NCI-H1048 (cell line): Measurements from ENCODE around the gene JMJD1C.
"Not testable (repeated sequence)": the region's sequence is repeated elsewhere in the genome, so short reads cannot be mapped to it uniquely, and the experiment has no call there.

Experiments
- DNase-seq: peaks from one replicate; lab custom pipeline; 2025; lab: John Stamatoyannopoulos, UW

Gene JMJD1C

DNA sequence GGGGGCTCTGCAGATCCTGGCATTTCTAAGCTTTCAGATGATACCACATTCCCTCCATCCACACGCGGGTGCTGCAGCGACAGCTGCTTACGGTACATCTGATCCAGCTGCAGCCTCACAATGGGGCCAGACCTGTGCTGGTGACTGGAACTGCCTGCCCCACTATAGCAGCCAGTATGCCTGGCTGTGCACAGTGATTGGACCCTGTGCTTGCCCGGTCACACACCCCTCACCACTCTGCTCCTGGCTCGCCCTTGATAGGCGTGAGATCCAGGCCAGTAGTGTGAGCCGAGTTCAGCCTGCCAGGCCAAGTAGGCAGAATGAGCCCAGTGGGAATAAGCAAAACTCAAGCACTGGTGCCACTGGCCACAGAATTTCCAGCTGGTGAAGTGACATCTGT lies 167.8 kb downstream of the JMJD1C start:
- DNase-seq, result no peak

DNA sequence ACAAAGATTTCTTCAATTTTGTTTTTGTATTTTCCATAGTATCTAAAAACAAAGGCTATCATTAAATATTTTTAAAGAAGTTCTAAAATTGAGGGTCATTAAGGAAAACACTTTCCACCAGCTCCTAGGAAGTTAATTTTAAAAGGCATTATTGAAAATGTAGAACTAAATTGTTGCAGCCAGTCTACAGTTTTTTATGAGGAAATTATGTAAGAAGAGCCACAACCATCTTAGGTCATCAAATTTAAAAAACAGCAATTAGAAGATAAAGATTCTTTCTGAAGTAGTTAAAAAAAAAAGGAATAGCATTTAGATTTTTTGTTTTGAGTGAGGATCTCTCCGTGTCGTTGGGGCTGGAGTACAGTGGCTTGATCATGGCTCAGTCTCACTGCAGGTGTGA lies 171.0 kb downstream of the JMJD1C start:
- DNase-seq, result no peak

DNA sequence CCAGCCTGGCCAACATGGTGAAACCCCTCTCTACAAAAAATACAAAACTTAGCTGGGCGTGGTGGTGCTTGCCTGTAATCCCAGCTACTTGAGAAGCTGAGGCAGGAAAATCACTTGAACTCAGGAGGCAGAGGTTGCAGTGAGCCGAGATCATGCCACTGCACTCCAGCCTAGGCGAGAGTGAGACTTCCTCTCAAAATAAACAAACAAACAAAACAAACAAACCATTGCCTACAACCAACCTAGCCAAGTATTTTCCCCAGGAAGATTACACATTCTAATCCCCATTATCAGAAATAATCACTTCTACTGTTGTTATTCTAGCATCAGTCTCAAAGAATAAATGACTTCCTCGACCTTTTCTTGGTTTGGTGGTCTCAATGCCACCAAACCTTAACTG lies 172.9 kb downstream of the JMJD1C start:
- not testable (repeated sequence) for DNase-seq

DNA sequence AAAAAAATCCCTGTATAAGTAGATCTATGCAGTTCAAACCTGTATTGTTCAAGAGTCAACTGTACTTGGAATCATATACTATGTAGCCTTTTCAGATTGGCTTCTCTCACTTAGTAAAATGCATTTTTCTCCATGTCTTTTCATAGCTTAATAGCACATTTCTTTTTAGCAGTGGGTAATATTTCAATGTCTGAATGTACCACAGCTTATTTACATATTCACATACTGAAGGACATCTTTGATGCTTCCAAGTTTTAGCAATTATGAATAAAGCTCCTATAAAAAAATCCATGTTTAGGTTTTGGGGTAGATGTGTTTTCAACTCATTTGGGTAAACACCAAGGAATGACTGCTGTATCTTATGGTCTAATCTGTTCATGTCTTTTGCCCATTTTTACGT lies 177.6 kb downstream of the JMJD1C start:
- DNase-seq, result no peak

DNA sequence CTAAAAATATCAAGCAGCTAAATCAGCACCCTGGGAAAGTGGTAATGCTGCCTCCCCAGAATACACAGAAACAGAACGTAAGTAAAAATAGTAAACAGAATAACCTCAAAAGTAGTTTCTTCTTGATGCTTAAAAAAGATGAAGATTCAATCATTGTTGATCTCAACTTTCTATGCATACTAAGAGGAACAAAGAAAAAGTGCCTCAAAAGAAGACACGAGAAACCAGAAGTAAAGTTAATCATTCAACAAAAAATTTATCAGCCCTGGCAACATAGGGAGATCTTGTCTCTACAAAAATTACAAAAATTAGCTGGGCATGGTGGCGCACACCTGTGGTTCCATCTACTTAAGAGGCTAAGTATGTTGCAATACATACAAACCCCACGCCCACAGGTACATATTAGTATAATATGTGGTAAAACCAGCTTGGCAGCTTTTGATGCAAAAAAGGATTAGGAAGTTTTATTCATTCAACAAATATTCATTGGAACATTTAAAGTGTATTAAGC lies 179.0 kb downstream of the JMJD1C start:
- no peak for DNase-seq

- DNase-seq, result no peak
These were observed 179.4 kb downstream of the JMJD1C start for GRCh38 chr10:63286340-63286739.

DNA sequence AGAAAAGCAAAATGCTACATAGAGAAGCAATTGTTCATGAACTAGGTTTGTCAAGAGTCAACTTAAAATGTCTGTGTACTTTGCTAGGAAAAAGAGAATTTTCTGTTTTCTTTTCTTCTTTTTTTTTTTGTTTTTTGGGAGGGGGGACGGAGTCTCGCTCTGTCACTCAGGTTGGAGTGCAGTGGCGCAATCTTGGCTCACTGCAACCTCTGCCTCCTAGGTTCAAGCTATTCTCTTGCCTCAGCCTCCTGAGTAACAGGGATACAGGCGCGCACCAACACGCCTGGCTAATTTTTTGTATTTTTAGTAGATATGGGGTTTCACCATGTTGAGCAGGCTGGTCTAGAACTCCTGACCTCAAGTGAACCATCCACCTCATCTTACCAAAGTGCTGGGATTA lies 181.9 kb downstream of the JMJD1C start:
- DNase-seq, result not testable (repeated sequence)

- DNase-seq, result no peak
These were observed 182.7 kb downstream of the JMJD1C start for GRCh38 chr10:63283093-63283492.

DNA sequence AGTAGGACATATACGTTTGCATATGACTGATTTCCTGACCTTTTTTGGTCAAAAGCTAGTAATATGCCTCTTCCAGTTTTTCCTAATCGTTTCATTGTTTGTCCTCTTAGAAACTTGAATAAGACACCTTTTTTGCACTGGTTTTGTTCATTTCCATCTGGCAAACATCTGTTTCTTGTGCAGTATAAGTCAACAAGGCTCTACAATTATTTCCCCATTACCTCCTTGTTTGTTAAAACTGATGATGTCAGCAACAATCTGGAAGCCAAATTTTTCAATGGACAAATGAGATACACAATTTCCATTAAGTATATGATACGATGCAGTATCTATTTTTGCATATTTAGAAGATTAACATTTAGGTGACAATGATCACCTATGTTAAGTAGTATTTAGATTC lies 183.8 kb downstream of the JMJD1C start:
- no peak for DNase-seq

- no peak for DNase-seq
These were observed 185.4 kb downstream of the JMJD1C start for GRCh38 chr10:63280386-63280785.

DNA sequence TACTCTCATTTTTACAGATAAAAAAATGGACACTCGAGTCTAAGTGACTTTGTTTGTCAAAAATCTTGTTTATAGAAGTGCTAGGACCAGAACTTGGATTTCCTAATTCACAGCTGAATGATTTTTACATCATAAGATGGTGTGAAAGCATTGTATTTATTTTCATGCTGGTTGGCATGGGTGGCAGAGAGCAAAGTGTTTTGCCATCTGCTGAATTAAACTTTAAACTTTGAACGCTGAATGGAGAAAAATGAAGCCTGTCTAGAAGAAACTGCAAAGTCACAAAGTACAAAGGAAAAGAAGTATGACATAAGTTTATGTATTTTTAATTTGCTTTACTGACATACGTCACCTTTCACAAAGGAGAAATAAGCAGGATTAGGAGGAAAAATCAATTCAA lies 190.7 kb downstream of the JMJD1C start:
- DNase-seq, result no peak

DNA sequence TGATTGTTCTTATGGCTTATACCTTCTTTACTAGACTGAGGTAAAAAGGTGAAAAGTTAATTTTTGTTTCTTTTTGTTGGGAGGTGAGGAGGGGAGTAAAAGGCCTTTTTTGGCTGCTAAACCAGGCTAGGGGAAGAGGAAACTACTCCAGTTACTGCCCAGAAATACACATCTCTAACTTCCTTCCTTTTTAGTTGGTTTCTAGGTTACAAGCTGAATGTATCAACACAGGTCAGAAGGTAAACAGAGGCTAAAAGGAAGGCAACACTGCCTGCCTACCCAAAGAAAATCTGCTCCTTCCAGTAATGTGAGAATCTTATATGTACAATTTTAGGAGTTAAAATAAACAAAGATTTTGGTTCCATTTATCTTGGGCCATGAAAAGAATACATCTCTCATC lies 192.2 kb downstream of the JMJD1C start:
- DNase-seq, result no peak

GRCh38 chr10:63268798-63269503 lies 196.8 kb downstream of the JMJD1C start:
- peak; percentile 85 for DNase-seq

DNA sequence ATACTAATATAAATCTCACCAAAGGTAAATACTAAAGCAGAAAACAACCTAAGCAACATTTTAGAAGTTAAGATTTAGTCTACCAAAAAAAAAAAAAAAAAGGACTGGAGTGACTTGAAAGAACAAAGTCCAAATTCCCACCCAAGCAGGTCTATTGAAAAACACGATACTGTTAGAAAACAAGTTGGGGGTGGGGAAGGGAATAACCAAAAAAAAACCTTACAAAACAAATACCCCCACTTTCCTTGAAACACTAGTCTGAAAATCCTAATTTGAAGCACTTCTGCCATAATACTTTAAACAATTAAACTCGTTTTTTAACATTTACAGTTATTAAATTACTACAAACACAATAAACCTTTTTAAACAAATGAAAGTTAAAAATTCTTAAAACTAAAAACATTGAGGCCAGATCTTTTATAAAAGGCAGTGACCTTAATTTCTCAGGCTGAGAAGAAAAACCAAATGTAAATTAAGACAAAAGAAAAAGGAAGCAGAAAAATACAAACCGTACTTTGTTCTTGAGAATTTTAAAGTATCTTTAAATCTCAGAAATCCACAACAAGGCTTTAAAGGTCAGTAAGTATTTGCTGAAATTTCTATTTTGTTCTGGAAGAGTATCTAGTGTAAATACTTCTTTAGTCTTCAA lies 197.5 kb downstream of the JMJD1C start:
- DNase-seq, result no peak

DNA sequence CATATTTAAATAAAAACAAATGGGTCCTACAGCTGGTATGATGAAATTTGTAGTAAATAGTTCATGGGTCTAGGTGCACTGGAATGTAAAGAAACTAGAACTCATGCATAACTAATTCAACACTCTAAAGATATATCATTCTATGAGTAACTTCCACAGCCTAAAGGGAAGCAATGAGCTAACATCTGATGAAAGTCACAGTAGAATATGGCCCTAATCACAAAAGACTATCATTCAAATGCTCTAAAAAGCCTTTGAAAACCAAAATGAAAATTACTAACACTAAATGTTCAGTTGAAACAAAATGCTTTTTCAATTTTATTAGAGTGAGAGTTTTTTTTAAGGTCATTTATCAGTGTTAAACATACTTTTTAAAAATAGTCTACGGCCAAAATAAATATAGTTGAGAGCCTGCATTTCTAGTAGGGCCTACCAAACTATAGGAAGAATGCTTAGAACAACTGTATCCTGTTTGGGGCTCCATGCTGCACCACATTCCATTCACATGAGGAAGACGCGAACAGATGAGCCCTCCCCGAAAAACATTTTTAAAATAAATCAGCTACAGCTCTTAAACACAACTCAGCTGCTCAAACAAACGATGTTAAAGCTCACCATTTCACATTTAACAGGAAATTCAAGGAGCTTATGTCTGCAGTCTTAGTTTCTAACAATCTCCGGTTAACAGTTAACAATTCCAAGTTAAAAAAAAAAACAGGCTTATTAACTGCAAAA lies 198.2 kb downstream of the JMJD1C start:
- no peak for DNase-seq

DNA sequence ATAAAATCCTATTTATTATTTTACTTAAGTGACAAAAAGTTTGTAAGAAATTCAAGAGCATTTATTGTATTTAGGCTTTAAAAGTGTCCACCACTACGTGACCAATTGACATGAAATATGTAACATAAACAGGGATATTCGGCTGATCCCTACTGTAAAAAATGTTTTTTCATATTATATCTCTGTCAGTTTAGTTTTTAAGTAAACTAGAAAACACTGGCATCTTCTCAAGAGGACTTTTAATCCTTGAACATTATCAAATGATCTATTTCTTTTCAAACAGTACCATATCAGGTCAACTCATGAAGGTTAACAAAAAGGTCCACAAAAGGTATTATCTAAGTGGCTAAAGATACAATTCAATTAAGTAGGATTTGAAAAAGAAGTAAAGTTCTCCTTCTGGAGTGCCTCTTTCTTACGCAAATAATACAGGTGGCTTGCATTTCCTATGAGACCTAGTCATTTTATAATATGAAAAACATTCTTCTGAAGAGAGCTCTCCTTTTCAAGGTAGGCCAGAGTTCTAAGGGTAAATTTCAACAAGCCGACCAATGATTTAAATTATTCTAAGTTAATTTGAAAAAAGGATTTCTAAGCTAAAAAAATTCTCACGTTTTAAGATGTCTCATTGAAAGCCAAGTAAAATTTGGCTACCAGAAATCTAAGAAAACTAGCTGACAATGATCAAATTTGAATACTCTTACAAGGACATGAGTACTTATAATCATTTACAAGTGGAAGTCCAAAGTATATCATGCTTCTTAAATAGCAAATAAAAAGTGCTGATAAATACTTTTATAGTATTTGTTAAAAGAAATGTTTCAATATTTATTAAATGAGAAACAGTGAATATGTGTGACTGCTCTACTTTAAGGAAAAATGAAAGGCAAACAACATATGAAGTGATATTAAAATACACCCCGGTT lies 199.1 kb downstream of the JMJD1C start:
- no peak for DNase-seq

DNA sequence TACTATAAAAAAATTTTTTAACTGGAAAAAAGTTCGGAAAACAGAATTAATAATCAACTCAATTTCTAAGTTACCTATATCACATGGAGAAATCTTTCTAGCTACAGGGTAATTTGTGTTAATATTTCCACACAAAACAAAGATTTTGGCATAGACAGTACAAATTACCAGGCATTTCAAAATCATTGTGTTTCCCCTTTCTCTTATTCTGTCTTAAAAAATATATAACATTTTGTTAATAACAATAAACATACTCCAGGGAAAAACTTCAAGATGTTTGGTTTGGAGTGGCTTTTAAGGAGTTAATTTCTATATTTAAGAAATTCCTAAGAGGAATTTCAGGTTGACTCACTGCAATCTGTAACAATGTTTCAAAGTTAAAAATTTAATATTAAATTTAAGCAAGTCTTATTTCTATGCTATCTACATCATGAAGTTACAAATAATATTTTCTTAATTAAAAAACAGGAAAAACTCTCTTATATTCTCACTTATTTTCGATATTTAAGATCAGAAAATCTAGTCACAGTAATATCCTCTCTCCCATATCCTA lies 200.0 kb downstream of the JMJD1C start:
- no peak for DNase-seq

DNA sequence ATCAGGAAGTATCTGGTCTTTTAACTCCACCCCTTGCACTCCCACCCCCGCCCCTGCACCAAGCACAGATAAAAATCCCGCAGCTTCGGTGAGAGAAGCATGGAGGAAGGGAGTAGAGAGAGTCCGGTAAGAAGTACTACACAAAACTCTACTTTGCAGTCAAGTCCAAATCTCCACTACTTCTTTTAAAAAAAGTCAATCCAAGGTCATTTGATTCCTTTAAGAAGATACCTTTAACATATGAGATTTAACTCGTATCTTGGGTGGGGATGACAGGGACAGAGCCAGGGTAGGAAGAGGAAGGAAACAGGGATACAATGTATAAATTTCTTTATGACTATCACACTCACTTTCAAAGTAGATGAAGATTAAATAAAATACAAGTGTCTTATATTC lies 200.6 kb downstream of the JMJD1C start:
- no peak for DNase-seq

DNA sequence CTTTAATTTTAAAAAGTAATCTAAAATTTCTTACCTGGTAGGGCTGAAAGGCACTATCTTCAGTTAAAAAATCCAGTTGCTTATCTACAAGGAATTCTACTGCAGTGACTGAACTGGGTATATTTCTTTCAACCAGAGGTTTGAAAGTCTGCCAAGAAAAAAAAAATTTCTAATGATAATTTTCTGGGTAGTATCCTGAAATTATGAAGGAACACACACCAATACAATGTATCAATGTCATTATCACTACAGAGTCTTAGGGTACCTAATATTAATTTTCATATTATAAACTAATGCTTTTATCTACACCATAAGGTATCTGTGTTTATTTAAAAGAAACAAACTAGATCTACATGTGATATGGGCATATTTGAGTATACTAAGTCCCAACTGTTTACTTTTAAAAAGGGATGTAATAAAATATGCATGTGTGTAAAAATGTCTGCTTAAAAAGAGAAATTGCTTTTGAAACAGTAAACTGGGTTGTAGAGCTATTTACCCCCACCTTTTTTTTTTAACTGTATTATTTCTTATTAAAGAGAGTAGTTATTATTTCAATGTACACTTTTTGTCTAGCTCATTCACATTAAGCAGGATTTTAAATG lies 201.1 kb downstream of the JMJD1C start:
- no peak for DNase-seq

DNA sequence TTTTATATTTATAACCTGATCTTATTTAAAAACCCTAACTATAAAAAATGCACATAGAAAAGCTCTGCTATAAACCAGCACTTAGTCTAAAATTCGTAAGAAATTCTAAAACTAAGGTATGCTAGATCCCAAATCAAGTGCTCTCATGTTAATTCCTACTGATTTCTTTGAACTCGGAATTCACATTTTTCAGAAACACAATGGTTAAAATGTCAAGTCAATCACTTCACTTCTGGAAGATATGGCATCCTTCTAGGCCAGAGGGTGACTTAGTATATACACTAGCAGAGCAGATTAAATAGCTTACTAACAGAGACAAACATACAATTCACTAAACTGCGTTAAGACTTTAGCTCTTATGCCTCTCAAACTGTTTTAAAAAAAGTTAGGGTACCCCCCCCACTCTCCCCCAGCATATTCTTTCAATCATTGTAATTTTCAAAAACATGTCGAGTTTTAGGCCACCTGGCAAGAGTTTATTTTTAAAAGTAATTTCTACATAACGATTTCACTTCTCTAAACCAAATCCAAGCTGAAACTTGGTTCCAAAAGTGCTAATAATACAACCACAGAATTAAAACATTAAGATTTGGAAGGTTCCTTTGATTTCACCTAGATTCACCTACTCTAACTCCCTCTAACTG lies 203.2 kb downstream of the JMJD1C start:
- no peak for DNase-seq

GRCh38 chr10:63261496-63261895 lies 204.3 kb downstream of the JMJD1C start:
- DNase-seq, result no peak
